A549 (cell line): Measurements from ENCODE around the gene RHOT2. TPM values are rescaled to one million over a fixed set of nuclear protein-coding genes. Genes with fewer than 3 reads are reported as not detected.

Source experiments
- ATAC-seq, 2 experiments: fragments of 200-7000 bp in 1 of 2; fragments of >200 bp in 1 of 2; cut with Nextera tagmentation in 1 of 2; cut with Tn5 transposase in 1 of 2; 3 replicates each; pipeline versions ENCODE4 v1.8.0 to v1.9.1; 2018 to 2020; ENCODE audit warnings: mild to moderate bottlenecking in 1 of 2, moderate library complexity in 1 of 2
- CTCF ChIA-PET: fragments of 300-600 bp; sonication (Branson Sonifier 250); formaldehyde crosslinking; extraction: SDS; loops from one replicate; lab custom pipeline; 2021; ENCODE audit warnings: antibody characterized with exemption, inconsistent platforms; lab: Yijun Ruan, JAX
- POLR2A ChIA-PET: fragments of 350-600 bp; formaldehyde crosslinking; extraction: SDS; loops from one replicate; lab custom pipeline; 2021; ENCODE audit warnings: antibody characterized with exemption, inconsistent platforms; lab: Yijun Ruan, JAX
- DNase-seq, 2 experiments: peaks; one replicate each; pipeline versions ENCODE4 v3.0.0 to v3.0.0-alpha.2; 2011 to 2016; ENCODE audit warnings: low read depth in 1 of 2, low spot score in 1 of 2
- FAIRE-seq: peaks from 2 replicates; lab custom pipeline; 2011; peaks lifted over from hg19 to GRCh38; lab: Jason Lieb, UNC
- H3K27ac ChIP-seq, 2 experiments: fragments of >200 bp; sonication (Bioruptor Twin); formaldehyde crosslinking; 3 replicates each; pipeline ENCODE4 v1.5.1; 2016 to 2017
- H3K4me1 ChIP-seq: fragments of >200 bp; sonication (Bioruptor Twin); formaldehyde crosslinking; 3 replicates; pipeline ENCODE4 v1.6.1; 2016
- H3K4me2 ChIP-seq: fragments of >200 bp; sonication (Bioruptor Twin); formaldehyde crosslinking; 3 replicates; pipeline ENCODE4 v1.6.1; 2016
- H3K4me3 ChIP-seq: fragments of >200 bp; sonication (Bioruptor Twin); formaldehyde crosslinking; 3 replicates; pipeline ENCODE4 v1.5.1; 2016
- H3K9me3 ChIP-seq: fragments of >200 bp; sonication (Bioruptor Twin); formaldehyde crosslinking; 3 replicates; pipeline ENCODE4 v1.6.1; 2016
- CBX2 ChIP-seq: fragments of 200-600 bp; sonication (generic); IDR thresholded peaks from 2 replicates; pipeline ENCODE4 v1.6.1; 2016; ENCODE audit warnings: low read depth, mild to moderate bottlenecking, borderline replicate concordance
- HEYL ChIP-seq: fragments of 250-450 bp; sonication (Bioruptor Pico); IDR thresholded peaks from 2 replicates; pipeline ENCODE4 v1.8.0; 2021; ENCODE audit warnings: mild to moderate bottlenecking, moderate library complexity
- HOXB5 ChIP-seq: fragments of 250-450 bp; sonication (Bioruptor Pico); IDR thresholded peaks from 2 replicates; pipeline ENCODE4 v1.5.0; 2020; ENCODE audit warnings: mild to moderate bottlenecking, moderate library complexity
- JUN ChIP-seq, 2 experiments: fragments of >200 bp; sonication (Bioruptor Twin); formaldehyde crosslinking; IDR thresholded peaks; 2 replicates in 1 of 2; 3 replicates in 1 of 2; pipeline ENCODE4 v1.6.1; 2016 to 2017
- NFE2L2 ChIP-seq: fragments of 150-350 bp; conservative IDR thresholded peaks from 2 replicates; pipeline ENCODE4 v1.6.1; 2014; ENCODE audit warnings: low read length
- PHF8 ChIP-seq: fragments of 200-600 bp; sonication (generic); IDR thresholded peaks from 2 replicates; pipeline ENCODE4 v1.6.1; 2016; ENCODE audit warnings: low read depth, mild to moderate bottlenecking, antibody characterized with exemption, moderate library complexity, borderline replicate concordance
- POLR2A ChIP-seq: IDR thresholded peaks from 2 replicates; pipeline ENCODE4 v1.6.1; 2012; ENCODE audit warnings: mild to moderate bottlenecking, low read length
- RCOR1 ChIP-seq: fragments of 150-350 bp; IDR thresholded peaks from 2 replicates; pipeline ENCODE4 v1.6.1; 2014; ENCODE audit warnings: antibody characterized with exemption, low read length, low read depth
- SREBF2 ChIP-seq: fragments of 450-650 bp; IDR thresholded peaks from 2 replicates; pipeline ENCODE4 v1.6.1; 2014; ENCODE audit warnings: mild to moderate bottlenecking, moderate library complexity
- TP53 ChIP-seq: fragments of 250-450 bp; sonication (Bioruptor Pico); IDR thresholded peaks from 2 replicates; pipeline ENCODE4 v1.5.0; 2021; ENCODE audit warnings: mild to moderate bottlenecking, moderate library complexity
- ZFP36 ChIP-seq: fragments of 450-650 bp; IDR thresholded peaks from 2 replicates; pipeline ENCODE4 v1.6.1; 2014; ENCODE audit warnings: borderline replicate concordance; ENCODE audit not compliant: partially characterized antibody
- ZSCAN20 ChIP-seq: fragments of 250-450 bp; sonication (Bioruptor Pico); IDR thresholded peaks from 2 replicates; pipeline ENCODE4 v1.8.0; 2022; ENCODE audit warnings: mild to moderate bottlenecking, moderate library complexity
- WGBS: methylation state at CpG from one replicate; pipeline ENCODE4 v1.1.6; 2017; ENCODE audit errors: missing lambda C conversion rate; 5-methylcytosine and 5-hydroxymethylcytosine counted together
- polyA plus RNA-seq, 4 experiments: library from polyadenylated mRNA; depleted of rRNA in 3 of 4; stranded (reverse); fragments of >200 nt; fragmentation: RNase III in 1 of 4; extraction: RNeasy Plus Mini Kit Qiagen cat#74134 plus additional on column Dnase treatment in 1 of 4; gene quantifications; 2 replicates in 3 of 4; 3 replicates in 1 of 4; pipeline ENCODE4 v1.2.3, GENCODE V29; 2011 to 2017
- TF ChIP-seq, protein P1 (sequence below): fragments of >200 bp; sonication (Bioruptor Twin); formaldehyde crosslinking; IDR thresholded peaks from 3 replicates; pipeline ENCODE4 v1.5.1; 2016
- TF ChIP-seq, protein P2 (sequence below): IDR thresholded peaks from 2 replicates; pipeline ENCODE4 v1.6.1; 2012
- TF ChIP-seq, protein P3 (sequence below): fragments of >200 bp; sonication (Bioruptor Twin); formaldehyde crosslinking; IDR thresholded peaks from 3 replicates; pipeline ENCODE4 v1.6.1; 2016
- TF ChIP-seq, protein P4 (sequence below): fragments of 450-650 bp; IDR thresholded peaks from 2 replicates; pipeline ENCODE4 v1.6.1; 2014; ENCODE audit warnings: antibody characterized with exemption
- TF ChIP-seq, protein P5 (sequence below): fragments of >200 bp; sonication (Bioruptor Twin); formaldehyde crosslinking; IDR thresholded peaks from 2 replicates; pipeline ENCODE4 v1.6.1; 2016
- TF ChIP-seq, protein P6 (sequence below): fragments of 150-350 bp; IDR thresholded peaks from 2 replicates; pipeline ENCODE4 v1.6.1; 2014; ENCODE audit warnings: low read depth, mild to moderate bottlenecking, low read length

The RHOT2 gene
- polyA plus RNA-seq, 2 of the 4 experiments (the other 2 are of a cell fraction): 38.0 to 83.1 TPM

DNA sequence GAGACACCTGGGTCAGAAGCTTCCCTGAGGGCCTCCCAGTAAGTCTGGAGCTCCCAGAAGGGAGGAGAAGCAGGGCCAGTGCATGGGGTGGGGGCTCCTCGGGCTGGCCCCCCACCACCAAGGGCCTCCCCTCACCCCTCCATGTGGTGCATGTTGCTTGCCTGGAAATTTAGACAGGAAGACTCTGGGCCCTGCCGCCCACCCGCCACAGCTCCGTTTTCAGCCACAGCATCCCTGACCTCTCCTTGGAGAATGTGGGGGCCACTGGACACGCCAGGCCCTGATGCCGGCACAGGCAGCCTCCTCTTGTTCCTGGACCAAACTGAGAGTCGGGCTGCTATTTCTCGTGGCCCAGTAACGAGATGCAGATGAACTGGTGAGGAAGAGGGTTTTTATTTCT lies 29.1 kb upstream of the RHOT2 start (continued):
- TF ChIP-seq, protein P1, sequence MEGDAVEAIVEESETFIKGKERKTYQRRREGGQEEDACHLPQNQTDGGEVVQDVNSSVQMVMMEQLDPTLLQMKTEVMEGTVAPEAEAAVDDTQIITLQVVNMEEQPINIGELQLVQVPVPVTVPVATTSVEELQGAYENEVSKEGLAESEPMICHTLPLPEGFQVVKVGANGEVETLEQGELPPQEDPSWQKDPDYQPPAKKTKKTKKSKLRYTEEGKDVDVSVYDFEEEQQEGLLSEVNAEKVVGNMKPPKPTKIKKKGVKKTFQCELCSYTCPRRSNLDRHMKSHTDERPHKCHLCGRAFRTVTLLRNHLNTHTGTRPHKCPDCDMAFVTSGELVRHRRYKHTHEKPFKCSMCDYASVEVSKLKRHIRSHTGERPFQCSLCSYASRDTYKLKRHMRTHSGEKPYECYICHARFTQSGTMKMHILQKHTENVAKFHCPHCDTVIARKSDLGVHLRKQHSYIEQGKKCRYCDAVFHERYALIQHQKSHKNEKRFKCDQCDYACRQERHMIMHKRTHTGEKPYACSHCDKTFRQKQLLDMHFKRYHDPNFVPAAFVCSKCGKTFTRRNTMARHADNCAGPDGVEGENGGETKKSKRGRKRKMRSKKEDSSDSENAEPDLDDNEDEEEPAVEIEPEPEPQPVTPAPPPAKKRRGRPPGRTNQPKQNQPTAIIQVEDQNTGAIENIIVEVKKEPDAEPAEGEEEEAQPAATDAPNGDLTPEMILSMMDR: no peak
- TF ChIP-seq, protein P2, sequence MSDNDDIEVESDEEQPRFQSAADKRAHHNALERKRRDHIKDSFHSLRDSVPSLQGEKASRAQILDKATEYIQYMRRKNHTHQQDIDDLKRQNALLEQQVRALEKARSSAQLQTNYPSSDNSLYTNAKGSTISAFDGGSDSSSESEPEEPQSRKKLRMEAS: no peak

DNA sequence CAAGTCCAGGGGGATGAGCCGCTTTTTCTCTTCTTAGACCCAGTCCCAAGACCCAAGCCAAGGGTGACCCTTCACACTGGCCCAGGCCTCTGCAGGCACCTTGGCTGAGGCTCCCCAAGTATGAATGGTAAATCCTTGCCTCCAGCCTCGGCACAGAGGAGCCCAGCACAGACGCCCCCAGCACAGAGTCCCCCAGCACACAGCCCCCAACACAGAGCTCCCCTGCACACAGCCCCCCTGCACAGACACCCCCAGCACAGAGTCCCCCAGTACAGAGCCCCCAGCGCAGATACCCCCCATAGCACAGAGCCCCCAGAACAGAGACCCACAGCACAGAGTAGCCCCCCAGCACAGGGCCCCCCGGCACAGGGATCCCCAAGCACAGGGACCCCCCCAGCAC lies 27.3 kb upstream of the RHOT2 start:
- Histone ChIP-seq H3K4me1 (peaks cover 34% of the 10 kb centered on the region), H3K4me3 (no peak overlapping the region), H3K9me3 (no peaks in the 10 kb centered on the region), H3K4me2 (peak overlapping the region; percentile 86; the same call in 2 of the 3 replicates), H3K27ac (peak overlapping the region in 1 of 2 experiments; percentile 94; a peak in 3 of 6 replicates)
- 100% methylated on average over 3 of the region's 5 CpGs for WGBS
- TF ChIP-seq NFE2L2: no peak
- TF ChIP-seq, protein P3, sequence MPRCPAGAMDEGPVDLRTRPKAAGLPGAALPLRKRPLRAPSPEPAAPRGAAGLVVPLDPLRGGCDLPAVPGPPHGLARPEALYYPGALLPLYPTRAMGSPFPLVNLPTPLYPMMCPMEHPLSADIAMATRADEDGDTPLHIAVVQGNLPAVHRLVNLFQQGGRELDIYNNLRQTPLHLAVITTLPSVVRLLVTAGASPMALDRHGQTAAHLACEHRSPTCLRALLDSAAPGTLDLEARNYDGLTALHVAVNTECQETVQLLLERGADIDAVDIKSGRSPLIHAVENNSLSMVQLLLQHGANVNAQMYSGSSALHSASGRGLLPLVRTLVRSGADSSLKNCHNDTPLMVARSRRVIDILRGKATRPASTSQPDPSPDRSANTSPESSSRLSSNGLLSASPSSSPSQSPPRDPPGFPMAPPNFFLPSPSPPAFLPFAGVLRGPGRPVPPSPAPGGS: no peak
- TF ChIP-seq CBX2: no peak
- TF ChIP-seq RCOR1: no peak
- no peak for TF ChIP-seq JUN (IDR thresholded peaks at IDR 0.05)
- TF ChIP-seq, protein P4, sequence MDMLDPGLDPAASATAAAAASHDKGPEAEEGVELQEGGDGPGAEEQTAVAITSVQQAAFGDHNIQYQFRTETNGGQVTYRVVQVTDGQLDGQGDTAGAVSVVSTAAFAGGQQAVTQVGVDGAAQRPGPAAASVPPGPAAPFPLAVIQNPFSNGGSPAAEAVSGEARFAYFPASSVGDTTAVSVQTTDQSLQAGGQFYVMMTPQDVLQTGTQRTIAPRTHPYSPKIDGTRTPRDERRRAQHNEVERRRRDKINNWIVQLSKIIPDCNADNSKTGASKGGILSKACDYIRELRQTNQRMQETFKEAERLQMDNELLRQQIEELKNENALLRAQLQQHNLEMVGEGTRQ: no peak
- TF ChIP-seq HOXB5 (CRISPR knock-in tag): no peak
- no peak for TF ChIP-seq ZSCAN20
- no peak for TF ChIP-seq POLR2A
- no peak for TF ChIP-seq TP53
- no peak for TF ChIP-seq HEYL
- TF ChIP-seq PHF8: no peak
- no peak for TF ChIP-seq SREBF2
- no peak for TF ChIP-seq ZFP36
- TF ChIP-seq, protein P5, sequence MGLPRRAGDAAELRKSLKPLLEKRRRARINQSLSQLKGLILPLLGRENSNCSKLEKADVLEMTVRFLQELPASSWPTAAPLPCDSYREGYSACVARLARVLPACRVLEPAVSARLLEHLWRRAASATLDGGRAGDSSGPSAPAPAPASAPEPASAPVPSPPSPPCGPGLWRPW: no peak
- TF ChIP-seq, protein P6, sequence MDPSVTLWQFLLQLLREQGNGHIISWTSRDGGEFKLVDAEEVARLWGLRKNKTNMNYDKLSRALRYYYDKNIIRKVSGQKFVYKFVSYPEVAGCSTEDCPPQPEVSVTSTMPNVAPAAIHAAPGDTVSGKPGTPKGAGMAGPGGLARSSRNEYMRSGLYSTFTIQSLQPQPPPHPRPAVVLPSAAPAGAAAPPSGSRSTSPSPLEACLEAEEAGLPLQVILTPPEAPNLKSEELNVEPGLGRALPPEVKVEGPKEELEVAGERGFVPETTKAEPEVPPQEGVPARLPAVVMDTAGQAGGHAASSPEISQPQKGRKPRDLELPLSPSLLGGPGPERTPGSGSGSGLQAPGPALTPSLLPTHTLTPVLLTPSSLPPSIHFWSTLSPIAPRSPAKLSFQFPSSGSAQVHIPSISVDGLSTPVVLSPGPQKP: no peak
- FAIRE-seq: no peak
- CTCF ChIA-PET: interaction anchor here (0.5 kb wide), 1 partner anchor 45 kb away, joined by 3 read pairs; no protein-coding TSS in a partner anchor
- DNase-seq: no peak
- ATAC-seq: no peak
- POLR2A ChIA-PET: interaction anchor here (0.7 kb wide), 1 partner anchor 39 kb away, joined by 7 read pairs; the partner anchor contains the start of gene STUB1
